Stimulated activated CD8-positive, alpha-beta memory T cell treated with anti-CD3 and anti-CD28 coated beads, Interleukin-12 subunit alpha, Interleukin-12 subunit beta, amount 100 ng/mL, for 24 hours (primary cell): Measurements from ENCODE around the gene SMIM14.
"Not testable (repeated sequence)": the region's sequence is repeated elsewhere in the genome, so short reads cannot be mapped to it uniquely, and the experiment has no call there.

Experiments
- DNase-seq: peaks from one replicate; pipeline ENCODE4 v3.0.0-alpha.2; 2020; ENCODE audit errors: extremely low read depth

The SMIM14 gene

DNA sequence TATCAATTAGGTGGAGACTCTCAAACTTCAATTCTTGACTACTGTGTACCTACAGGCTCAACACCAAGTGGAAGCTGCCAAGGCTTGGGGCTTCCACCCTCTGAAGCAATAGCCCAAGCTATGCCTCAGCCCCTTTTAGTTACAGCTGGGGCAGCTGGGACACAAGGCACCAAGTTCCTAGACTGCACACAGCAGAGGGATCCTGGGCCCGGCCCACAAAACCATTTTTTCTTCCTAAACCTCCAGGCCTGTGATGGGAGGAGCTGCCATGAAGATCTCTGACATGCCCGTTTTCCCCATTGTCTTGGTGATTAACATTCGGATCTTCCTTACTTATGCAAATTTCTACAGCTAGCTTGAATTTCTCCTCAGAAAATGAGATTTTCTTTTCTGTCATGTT lies 108.0 kb downstream of the SMIM14 start:
- DNase-seq = no peak

DNA sequence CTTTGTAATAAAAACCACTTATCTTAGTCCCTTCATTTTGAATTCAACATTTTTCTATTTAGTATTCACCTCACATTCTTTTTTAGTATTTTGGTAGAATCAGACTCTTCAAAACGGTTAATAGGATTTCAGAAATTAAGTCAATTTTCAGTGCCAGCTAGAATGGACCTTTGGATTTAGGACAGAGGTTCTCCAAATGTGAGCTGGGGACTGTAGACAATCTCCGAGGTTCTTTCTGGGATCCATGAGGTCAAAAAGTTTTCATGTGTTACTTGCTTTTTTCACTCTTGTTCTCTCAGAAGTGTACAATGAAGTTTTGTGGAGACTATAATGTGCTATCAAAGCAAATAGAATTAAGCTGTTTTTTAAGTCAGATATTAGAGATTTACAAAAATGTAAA lies 109.1 kb downstream of the SMIM14 start:
- DNase-seq = no peak

DNA sequence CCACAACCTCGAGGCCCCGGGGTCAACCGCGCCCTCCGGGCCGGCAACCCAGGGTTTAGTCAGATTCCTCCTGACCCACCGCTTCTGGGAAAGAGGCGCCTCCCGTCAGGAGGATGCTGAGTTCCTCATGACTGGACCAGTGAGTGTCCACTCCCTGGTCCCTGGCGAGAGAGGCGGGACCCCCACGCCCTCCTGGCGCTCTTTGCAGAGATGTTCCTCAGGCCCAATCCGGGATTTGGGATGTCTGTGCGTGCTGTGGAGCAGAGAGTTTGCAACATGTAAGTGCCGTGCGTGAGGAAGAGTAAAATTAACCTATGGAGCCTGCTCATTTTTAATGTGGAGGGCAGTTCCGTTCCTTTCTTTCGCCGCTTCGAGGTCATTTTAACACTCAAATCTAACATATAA lies 110.6 kb downstream of the SMIM14 start:
- no peak for DNase-seq

DNA sequence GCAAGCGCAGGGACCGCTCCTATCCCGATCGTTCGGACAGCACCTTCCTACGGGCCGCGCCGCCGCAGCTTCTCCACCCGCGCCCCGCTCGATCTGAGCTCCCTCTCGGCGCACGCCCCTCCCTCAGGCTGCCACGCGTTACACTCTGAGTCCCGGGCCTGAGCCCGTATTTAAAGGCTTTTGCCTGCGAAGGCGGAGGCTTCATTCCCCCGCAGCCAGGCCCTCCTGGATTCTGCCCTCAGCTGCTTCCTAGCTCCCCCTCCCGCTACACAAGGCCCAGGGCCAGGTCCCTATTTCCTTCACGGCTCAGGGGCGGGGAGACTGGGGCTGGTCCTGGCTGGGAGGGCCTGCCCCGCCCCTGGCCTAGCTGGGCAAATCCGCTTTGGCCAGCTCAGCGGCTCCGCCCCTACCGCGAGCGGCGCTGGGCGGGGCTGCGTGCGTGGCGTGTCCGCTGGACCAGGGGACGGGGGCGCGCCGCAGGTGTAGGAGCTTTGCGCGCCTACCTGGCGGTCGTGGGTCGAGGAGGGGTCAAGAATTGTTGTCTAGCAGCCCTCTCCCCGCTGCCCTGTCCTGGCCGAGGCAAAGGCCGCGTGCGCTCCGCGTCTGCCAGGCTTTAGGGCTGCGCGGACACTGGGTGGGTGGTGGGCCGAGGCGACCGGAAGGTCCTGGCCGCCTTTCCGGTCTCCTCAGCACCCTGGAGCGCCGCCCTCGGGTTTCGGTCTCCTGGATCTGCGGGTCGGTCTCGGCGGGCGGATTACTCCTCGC lies 111.2 kb downstream of the SMIM14 start, which contains the start of gene UGDH:
Gene UGDH (minus strand): TSS at position 144 of the 765 bp plus-strand sequence. CDS start 5,927 bp downstream, outside the sequence.
- DNase-seq = peak; percentile 75

DNA sequence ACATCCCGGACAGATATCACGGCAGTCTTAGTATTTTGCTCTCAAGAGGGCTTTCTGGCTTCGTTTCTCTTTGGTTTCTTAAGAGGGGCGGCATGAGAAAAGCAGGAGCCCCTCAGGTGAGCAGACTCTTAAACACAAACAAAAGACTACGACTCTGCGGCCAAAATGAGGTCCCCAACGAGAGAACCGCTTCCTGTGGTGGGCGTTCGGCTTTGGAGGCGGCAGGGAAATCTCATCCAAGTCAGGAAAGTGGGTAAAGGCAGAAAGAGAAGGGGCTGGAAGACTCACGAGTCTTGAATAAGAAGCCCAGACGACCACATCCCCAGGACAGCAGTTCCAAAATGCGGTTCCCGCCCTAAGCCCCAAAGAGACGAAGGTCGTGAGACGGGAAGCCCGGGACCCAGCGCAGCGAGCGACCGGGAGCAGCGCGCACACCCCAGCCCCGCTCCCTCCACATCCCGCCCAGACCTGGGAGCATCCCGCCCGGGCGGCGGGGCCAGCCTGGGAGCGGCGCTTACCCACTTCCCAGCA lies 111.8 kb downstream of the SMIM14 start:
- DNase-seq = peak; percentile 5

DNA sequence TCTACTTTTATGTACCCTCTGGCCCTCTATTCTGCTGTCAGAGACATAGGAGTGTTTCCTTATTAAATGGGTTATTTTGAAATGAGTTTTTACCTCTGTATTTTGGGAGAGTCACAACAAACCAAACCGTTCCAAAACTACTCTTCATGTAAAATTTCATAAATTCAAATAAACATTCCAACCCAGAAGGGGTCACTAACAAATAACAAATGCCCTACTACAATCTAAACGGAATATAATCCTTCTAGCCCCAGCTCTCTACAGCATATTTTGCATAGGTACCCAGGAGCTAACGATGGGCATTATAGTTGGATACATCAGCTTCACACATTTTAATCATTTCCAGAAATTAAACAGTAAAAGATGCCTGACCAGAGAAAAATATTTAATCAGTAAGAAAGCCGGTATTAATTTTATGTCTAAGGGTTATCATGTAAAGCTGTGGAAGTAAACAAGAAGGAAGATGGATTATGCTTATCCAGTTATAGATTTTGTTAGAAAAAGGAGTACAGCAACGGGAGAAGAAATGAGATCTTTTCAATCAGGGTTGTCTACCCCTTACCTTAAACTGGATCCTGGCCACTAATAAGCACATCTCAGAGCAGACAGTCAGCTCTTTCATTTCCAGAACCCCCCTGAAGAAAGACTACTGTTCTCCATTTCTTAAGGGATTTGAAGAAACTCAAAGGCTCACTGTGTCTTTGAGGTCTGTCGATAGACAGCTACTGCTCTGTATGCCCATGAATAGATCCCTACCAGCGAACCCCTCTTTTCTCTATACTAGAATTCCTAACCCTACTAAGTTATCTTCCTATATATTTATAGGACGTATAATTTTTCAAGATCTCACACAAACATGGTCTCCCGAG lies 112.6 kb downstream of the SMIM14 start:
- DNase-seq = no peak

DNA sequence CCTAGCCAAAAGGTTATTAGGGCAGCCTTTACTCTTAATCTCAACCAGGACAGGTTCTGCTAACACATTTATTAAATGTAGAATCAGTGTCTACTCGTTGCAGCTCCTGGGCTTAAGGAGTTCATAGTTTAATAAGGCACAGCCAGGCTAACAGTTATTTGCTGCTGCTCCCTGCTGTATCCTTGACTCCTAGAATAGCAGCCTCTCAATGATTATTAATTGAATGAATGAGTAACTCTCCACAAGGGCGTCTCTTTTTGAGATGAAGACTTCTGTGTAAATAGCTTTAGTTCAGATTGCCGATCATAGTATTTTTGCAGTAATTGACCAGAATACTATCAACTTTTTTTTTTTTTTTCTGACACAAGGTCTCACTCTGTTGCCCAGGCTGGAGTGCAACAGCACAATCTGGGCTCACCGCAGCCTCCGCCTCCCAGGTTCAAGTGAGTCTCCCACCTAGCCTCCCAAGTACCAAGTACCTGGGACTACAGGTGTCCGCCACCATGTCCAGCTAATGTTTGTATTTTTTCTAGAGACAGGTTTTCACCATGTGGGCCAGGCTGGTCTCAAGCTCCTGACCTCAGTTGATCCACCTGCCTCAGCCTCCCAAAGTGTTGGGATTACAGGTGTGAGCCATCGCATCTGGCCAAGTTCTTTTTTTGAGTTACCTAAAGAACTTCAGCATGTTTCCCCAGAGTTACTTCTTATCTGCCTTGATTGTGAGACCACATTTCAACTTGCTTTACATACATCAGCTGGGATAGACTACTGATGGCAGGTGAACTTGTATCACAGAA lies 114.3 kb downstream of the SMIM14 start:
- DNase-seq = no peak

DNA sequence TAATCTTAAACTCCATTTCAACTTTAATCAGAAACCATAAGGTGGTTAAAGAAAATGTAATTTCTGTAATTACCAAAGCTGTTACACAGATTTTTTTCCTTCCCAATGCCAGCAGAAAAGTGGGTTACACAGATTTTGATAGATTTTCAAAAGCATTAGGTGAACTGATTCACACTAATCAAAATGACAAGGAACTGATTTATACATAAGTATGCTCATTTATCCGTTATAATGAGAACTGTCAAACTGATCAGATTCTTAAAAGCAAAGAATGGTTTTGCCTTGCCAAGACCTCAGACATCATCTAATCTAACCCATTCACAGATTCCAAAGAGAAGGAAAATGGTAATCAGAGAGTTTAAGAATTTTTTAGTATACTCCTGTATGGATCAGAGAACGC lies 116.6 kb downstream of the SMIM14 start:
- no peak for DNase-seq

DNA sequence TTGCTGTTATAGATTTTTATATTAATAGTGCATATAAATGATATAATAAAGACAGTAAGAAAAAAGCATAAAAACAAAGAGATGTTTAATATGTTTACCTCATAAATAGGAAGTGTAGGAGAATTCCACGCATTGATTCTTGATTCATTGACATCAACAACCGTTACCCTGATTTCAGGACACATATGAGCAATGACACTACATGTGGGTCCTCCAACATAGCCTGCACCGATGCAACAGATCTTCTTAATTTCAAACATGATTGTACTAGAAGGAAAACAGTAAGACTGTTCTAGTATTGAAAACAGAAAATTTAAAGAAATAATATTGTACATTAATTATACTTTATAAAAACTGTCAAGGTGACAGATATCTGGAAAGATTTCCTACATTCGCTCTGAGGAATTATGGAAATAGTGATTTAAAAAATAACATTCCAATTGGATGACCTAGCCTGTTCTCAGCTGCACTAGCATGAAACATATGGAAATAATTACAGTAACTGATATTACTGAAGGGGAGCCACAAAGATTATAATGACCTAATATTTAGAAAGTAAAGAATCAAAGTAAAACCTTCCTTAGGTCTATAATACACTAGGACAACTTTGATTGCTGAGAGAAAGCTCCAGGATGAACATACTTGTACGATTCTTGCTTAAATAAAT lies 117.3 kb downstream of the SMIM14 start:
- no peak for DNase-seq

DNA sequence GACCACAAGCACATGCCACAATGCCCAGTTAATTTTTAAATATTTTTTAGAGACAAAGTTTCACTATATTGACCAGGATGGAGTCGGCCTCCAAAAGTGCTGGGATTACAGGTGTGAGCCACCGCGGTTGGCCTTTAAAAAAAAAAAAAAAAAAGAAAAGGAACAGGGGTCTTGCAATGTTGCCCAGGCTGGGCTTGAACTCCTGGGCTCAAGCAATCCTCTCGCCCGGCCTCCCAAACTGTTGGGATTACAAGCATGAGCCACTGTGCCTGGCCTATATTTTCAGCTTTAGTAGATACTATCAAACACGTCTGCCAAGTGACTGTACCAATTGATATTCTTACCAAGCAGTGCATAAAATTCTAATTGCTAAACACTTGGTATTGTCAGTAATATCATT lies 120.2 kb downstream of the SMIM14 start:
- no peak for DNase-seq

DNA sequence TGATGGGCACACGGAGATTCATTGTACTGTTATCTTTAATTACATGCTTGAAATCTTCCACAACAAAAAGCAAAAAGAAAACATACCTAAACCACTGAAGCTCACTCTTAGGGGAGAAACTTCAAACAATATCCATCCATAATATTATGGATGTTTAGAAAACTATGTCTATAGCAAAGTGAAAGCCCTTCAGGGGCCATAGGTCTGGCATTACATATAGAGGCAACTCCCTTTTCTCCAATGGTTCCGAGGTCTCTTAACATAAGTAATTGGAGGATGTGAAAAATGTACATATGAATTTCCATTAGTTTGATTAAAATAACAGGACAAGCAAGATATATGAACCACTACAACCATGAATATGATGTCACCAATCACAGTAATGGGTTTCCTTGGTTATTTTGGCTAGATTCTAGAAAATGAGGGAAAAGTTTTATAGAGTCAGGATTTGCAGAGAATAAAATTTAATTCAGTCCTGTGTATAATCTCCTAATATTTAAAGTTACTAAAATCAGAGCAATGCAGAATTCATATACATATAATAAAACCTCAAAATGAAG lies 122.2 kb downstream of the SMIM14 start:
- no peak for DNase-seq

DNA sequence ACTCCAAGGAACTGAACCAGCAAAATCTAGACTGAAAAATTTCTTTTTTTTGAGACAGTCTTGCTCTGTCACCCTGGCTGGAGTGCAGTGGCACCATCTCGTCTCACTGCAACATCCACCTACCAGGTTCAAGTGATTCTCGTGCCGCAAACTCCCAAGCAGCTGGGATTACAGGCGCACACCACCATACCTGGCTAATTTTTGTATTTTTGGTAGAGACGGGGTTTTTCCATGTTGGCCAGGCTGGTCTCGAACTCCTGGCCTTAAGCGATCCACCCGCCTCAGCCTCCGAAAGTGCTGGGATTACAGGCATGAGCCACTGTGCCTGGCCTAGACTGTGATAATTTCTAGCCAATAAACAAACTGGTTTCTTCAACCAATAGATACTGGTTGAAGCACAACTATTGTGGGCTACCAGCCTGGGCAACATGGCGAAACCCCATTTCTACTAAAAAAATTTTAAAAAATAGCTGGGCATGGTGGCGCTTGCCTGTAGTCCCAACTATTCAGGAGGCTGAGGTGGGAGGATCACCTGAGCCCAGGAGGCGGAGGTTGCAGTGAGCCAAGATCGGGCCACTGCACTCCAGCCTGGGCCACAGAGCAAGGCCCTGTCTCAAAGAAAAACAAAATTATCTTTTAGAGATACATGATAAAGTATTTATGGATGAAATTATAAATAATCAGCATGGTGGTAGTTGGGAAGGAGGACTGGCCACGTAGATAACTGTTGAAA lies 122.8 kb downstream of the SMIM14 start:
- DNase-seq = not testable (repeated sequence)

DNA sequence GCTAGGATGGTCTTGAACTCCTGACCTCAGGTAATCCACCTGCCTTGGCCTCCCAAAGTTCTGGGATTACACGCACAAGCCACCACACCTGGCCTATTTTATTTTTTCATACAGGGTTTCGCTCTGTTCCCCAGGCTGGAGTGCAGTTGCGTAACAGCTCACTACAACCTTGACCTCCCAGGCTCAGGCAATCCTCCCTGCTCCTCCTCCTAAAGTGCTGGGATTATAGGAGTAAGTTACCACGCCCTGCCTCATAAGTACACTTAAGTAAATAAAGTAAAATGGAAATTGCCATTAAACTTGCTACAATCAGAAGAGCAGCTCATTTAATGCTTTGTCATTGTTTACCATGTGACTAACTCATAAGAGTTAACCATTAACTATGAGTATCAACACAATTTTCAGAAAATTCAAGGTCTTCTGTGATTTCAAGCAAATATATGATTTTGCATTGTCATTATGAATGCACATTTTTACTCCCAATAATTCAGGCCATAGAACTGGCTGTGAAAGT lies 123.7 kb downstream of the SMIM14 start:
- DNase-seq = no peak

DNA sequence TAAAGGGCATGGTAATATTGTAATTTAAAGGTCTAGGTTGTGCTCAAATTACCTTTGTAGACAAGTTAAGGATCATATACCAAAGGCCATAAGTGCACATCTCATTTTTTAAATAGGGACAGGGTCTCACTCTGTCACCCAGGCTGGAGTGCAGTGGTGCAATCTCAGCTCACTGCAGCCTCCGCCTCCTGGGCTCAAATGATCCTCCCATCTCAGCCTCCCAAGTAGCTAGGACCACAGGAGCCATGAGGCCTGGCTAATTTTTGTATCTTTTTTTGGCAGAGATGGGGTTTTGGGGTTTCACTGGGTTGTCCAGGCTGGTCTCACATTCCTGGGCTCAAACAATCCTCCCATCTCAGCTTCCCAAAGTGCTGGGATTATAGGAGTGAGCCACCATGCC lies 124.4 kb downstream of the SMIM14 start:
- not testable (repeated sequence) for DNase-seq

DNA sequence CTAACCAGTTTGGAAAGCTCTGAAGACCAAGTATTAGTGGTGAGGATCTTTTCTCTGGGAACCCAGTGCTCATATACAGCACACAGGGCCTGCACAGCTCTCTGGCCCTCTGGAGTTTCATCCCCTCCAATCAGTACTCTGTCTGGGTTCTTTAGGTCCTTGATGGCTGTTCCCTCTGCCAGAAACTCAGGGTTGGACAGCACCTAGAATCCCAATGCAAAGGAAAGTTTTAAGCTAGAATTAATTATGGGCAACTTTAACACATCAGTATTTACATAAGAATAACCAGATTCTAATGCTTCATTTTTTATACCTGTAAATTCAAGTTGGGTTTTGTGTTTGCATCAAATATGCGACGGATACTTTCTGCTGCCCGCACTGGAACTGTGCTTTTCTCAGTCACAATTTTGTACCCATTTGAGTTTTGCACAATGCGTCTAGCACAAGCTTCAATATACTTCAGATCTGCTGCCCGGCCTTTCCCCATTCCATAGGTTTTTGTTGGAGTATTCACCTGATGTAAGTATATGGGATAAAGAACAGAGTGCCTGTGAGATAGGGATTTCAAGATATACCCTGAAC lies 128.2 kb downstream of the SMIM14 start:
- DNase-seq = no peak

DNA sequence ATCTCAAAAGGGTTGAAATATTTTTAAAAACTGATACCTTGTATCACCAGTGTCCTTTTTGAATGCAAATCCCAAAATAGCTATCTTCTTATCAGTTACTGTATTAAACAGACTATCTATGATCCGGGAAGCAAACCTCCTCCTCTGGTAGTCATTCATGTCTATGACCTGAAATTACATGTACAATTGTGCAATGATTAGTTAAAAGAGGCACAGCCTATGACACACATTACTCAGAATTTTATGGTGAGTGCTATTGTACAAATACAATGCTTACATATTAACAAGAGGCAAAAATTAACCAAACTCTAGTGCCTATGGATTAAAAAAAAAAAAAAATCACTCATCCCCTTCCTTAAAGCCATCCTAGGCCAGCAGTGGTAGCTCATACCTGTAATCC lies 133.1 kb downstream of the SMIM14 start:
- DNase-seq = no peak

DNA sequence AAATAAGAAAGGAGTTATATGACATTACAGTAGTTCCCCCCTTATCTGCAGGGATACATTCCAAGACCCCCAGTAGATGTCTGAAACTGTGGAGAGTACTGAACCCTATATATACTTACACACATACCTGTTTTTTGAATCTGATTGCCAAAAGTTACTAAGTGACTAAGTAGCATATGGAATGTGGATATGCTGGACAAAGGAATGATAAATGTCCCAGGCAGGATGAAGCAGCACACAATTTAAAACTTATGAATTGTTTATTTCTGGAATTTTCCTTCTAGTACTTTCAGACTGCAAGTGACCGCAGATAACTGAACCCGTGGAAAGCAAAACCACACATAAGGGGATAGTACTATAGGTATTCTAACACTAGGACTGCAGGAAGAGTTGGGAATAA lies 134.1 kb downstream of the SMIM14 start:
- DNase-seq = no peak

DNA sequence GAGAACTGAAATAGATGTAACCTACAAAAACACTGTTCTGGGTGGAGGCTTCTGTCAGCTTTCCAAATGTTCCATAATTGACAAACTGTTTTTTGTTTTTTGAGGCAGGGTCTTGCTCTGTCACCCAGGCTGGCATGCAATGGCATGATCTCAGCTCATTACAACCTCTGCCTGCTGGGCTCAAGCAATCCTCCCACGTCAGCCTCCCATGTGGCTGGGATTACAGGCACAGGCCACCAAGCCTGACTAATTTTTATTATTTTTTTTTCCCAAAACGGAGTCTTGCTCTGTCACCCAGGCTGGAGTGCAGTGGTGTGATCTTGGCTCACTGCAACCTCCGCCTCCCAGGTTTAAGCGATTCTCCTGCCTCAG lies 136.0 kb downstream of the SMIM14 start:
- DNase-seq = not testable (repeated sequence)

DNA sequence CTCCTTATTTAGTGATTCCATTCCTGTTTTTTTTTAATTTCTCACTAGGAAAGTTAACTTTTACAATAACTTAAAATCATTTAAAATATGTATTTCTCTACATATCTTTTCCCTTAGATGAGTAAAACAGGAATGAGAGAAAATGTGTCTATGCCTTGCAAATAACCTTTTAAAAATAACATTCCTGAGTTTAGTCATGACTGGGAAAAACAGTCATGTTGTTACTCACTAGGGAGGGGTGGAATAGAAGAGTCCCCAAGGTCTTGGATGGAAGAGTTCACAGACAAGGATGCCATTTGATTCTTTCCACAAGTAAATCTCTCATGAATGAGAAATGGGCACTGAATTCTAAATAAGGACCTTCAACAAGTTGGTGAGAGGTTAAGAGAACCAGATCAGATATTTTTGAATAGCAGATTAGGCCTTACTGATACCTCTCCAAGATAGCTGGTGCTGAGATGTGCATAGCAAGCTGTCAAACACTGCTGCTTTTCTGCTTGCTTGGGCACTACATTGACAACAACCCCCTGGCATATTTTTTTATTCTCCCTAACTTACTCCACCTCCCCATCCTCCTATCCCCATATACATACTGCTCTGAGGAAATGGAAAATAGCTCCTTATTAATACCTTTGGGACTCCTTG lies 136.5 kb downstream of the SMIM14 start:
- DNase-seq = no peak
